SK-N-SH (cell line): ENCODE measurements around the gene HPCAL1.

Experiments used
- EP300 ChIP-seq, 2 experiments: IDR thresholded peaks; 2 replicates each; pipeline versions ENCODE4 v1.4.0 to v1.6.1; 2012; ENCODE audit warnings: borderline replicate concordance in 1 of 2, low read depth in 1 of 2, low read length in 1 of 2
- FOSL2 ChIP-seq: IDR thresholded peaks from 2 replicates; pipeline ENCODE4 v1.4.0; 2012; ENCODE audit warnings: low read depth, mild to moderate bottlenecking, moderate library complexity, borderline replicate concordance
- GABPA ChIP-seq: IDR thresholded peaks from 2 replicates; pipeline ENCODE4 v1.4.0; 2012; ENCODE audit warnings: low read depth, mild to moderate bottlenecking
- MAX ChIP-seq: IDR thresholded peaks from 2 replicates; pipeline ENCODE4 v1.4.0; 2012; ENCODE audit warnings: low read depth
- MXI1 ChIP-seq: IDR thresholded peaks from 2 replicates; pipeline ENCODE4 v1.6.1; 2012; ENCODE audit warnings: mild to moderate bottlenecking, low read depth, low read length, improper control_type of control experiment
- POLR2AphosphoS5 ChIP-seq: IDR thresholded peaks from 2 replicates; pipeline ENCODE4 v1.6.1; 2012; ENCODE audit warnings: low read depth, low read length
- RAD21 ChIP-seq: IDR thresholded peaks from 2 replicates; pipeline ENCODE4 v1.6.1; 2012; ENCODE audit warnings: mild to moderate bottlenecking, low read length
- REST ChIP-seq: IDR thresholded peaks from 2 replicates; pipeline ENCODE4 v1.6.1; 2012; ENCODE audit warnings: mild to moderate bottlenecking, low read depth, low read length, moderate library complexity
- SIN3A ChIP-seq: IDR thresholded peaks from 2 replicates; pipeline ENCODE4 v1.6.1; 2012; ENCODE audit warnings: low read depth, mild to moderate bottlenecking, low read length, moderate library complexity, borderline replicate concordance
- SMC3 ChIP-seq: IDR thresholded peaks from 2 replicates; pipeline ENCODE4 v1.6.1; 2012; ENCODE audit warnings: low read depth, low read length, improper control_type of control experiment
- TCF12 ChIP-seq: IDR thresholded peaks from 2 replicates; pipeline ENCODE4 v1.4.0; 2012
- TF ChIP-seq, protein P1 (sequence below): fragments of 200-600 bp; sonication (generic); IDR thresholded peaks from 2 replicates; pipeline ENCODE4 v1.6.1; 2017; ENCODE audit warnings: antibody characterized with exemption, mild to moderate bottlenecking, moderate library complexity
- TF ChIP-seq, protein P2 (sequence below): IDR thresholded peaks from 2 replicates; pipeline ENCODE4 v1.4.0; 2012; ENCODE audit warnings: low read depth, borderline replicate concordance

DNA sequence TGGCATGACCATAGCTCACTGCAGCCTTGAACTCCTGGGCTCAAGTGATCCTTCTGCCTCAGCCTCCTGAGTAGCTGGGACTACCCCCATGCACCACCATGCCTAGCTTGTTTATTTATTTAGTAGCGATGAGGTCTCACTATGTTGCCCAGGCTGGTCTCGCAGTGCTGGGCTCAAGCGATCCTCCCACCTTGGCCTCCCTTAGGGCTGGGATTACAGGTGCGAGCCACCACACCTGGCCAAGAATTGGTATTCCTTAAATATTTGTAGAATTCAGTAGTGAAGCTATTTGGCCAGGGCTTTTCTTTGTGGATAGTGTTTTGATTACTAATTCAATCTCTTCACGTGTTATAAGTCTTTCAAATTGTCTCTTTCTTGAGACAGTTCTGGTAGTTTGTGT, 89.4 kb downstream of the HPCAL1 start:
- TF ChIP-seq FOSL2 (no peak), POLR2AphosphoS5 (no peak), GABPA (no peak), RAD21 (no peak), REST (no peak), MXI1 (no peak), MAX (no peak), SMC3 (no peak), SIN3A (no peak), EP300 (IDR thresholded peaks at IDR 0.05; ENCODE audit: borderline replicate concordance in 1 of 2, low read depth in 1 of 2, low read length in 1 of 2) (no peak), TCF12 (no peak)
- TF ChIP-seq, protein P1, sequence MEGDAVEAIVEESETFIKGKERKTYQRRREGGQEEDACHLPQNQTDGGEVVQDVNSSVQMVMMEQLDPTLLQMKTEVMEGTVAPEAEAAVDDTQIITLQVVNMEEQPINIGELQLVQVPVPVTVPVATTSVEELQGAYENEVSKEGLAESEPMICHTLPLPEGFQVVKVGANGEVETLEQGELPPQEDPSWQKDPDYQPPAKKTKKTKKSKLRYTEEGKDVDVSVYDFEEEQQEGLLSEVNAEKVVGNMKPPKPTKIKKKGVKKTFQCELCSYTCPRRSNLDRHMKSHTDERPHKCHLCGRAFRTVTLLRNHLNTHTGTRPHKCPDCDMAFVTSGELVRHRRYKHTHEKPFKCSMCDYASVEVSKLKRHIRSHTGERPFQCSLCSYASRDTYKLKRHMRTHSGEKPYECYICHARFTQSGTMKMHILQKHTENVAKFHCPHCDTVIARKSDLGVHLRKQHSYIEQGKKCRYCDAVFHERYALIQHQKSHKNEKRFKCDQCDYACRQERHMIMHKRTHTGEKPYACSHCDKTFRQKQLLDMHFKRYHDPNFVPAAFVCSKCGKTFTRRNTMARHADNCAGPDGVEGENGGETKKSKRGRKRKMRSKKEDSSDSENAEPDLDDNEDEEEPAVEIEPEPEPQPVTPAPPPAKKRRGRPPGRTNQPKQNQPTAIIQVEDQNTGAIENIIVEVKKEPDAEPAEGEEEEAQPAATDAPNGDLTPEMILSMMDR, result no peak
- TF ChIP-seq, protein P2, sequence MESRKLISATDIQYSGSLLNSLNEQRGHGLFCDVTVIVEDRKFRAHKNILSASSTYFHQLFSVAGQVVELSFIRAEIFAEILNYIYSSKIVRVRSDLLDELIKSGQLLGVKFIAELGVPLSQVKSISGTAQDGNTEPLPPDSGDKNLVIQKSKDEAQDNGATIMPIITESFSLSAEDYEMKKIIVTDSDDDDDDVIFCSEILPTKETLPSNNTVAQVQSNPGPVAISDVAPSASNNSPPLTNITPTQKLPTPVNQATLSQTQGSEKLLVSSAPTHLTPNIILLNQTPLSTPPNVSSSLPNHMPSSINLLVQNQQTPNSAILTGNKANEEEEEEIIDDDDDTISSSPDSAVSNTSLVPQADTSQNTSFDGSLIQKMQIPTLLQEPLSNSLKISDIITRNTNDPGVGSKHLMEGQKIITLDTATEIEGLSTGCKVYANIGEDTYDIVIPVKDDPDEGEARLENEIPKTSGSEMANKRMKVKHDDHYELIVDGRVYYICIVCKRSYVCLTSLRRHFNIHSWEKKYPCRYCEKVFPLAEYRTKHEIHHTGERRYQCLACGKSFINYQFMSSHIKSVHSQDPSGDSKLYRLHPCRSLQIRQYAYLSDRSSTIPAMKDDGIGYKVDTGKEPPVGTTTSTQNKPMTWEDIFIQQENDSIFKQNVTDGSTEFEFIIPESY, result no peak
